Right lobe of liver (tissue), 6 donors: ENCODE measurements around the gene HKDC1. TPM values are rescaled to one million over a fixed set of nuclear protein-coding genes. Genes with fewer than 3 reads are reported as not detected.

Experiments used
- ATAC-seq, 4 donors: fragments of 200-7000 bp; cut with Tn5 transposase; one replicate each; pipeline ENCODE4 v1.9.1; 2020; ENCODE audit warnings: mild to moderate bottlenecking in 4 of 4, moderate library complexity in 4 of 4
- DNase-seq, 3 donors: peaks; one replicate each; pipeline ENCODE4 v3.0.0-alpha.2; 2020
- H3K27ac ChIP-seq, 3 donors: fragments of 200-600 bp; one replicate each; pipeline ENCODE4 v1.8.0; 2022
- H3K27me3 ChIP-seq, 2 donors: fragments of 200-600 bp; one replicate each; pipeline ENCODE4 v1.8.0; 2022
- H3K36me3 ChIP-seq, 4 donors: fragments of 200-600 bp; sonication (generic) in 1 of 4; one replicate each; pipeline versions ENCODE4 v1.5.1 to v1.8.0; 2017 to 2022; ENCODE audit warnings: control low read depth in 1 of 4
- H3K4me1 ChIP-seq, 4 donors: fragments of 200-600 bp; sonication (generic) in 1 of 4; one replicate each; pipeline versions ENCODE4 v1.5.1 to v1.8.0; 2017 to 2022; ENCODE audit warnings: control low read depth in 1 of 4
- H3K4me3 ChIP-seq, 3 donors: fragments of 200-600 bp; one replicate each; pipeline ENCODE4 v1.8.0; 2022
- H3K9me3 ChIP-seq, 4 donors: fragments of 200-600 bp; sonication (generic) in 1 of 4; one replicate each; pipeline versions ENCODE4 v1.5.1 to v1.8.0; 2017 to 2022; ENCODE audit warnings: control low read depth in 1 of 4
- CTCF ChIP-seq, 4 donors: fragments of 200-600 bp in 3 of 4; fragments of 450-650 bp in 1 of 4; IDR thresholded peaks; one replicate each; pipeline versions ENCODE4 v1.5.1 to v1.8.0; 2016 to 2022; ENCODE audit warnings: antibody characterized with exemption in 4 of 4, mild to moderate bottlenecking in 2 of 4
- POLR2A ChIP-seq: fragments of 450-650 bp; IDR thresholded peaks from one replicate; pipeline ENCODE4 v1.6.1; 2017; ENCODE audit warnings: antibody characterized with exemption, mild to moderate bottlenecking
- WGBS: methylation state at CpG from one replicate; pipeline ENCODE4 v1.1.6; 2018; ENCODE audit warnings: low coverage, low lambda C conversion rate; ENCODE audit not compliant: insufficient coverage; ENCODE audit errors: missing lambda C conversion rate; 5-methylcytosine and 5-hydroxymethylcytosine counted together
- intact Hi-C, 2 donors: fragments of 100-400 bp; cut with DNase I; formaldehyde crosslinking; loops; one replicate each; pipeline versions ENCODE4 v1.11.2 to v1.14.1; 2022
- total RNA-seq, 6 experiments: library from RNA; depleted of rRNA in 2 of 6; stranded (reverse); fragments of >200 nt in 2 of 6; fragmentation: NEBNext Ultra II Directional in 3 of 6; extraction: Animal tissue kit (Norgen Biotek cat#: 25700) in 3 of 6; gene quantifications; one replicate each; pipeline versions ENCODE4 v1.1.0 to v1.2.4, GENCODE V29; 2016 to 2023
- donor health status: DM: no; HTN: yes; CAD: no.
- donor health status: DM: no; HTN: no; CAD: no.
- donor health status: DM: no; HTN: no; CAD: no.
- donor health status: DM: no; HTN: yes; CAD: no.
- donor health status: DM: no; HTN: yes; CAD: no.

The HKDC1 gene
- total RNA-seq, 6 experiments from 2014 or later, result 0.24 to 44.5 (median 20.1) TPM

- 84% methylated on average over 12 of the region's 14 CpGs for WGBS
- Histone ChIP-seq H3K36me3 (no peaks in the 10 kb centered on the region), H3K9me3 (no peaks in the 10 kb centered on the region), H3K27ac (no peak overlapping the region), H3K4me1 (no peaks in the 10 kb centered on the region), H3K4me3 (no peak overlapping the region), H3K27me3 (no peaks in the 10 kb centered on the region)
- DNase-seq (no peak), ATAC-seq (no peak)
- intact Hi-C loops, result no loop called here
- TF ChIP-seq CTCF (IDR thresholded peaks at IDR 0.05), result no peak
- TF ChIP-seq POLR2A, result no peak
These were observed 48.8 kb downstream of the HKDC1 start for GRCh38 chr10:69268761-69269416.

- DNase-seq (no peak), ATAC-seq (no peak)
- Histone ChIP-seq H3K4me1 (no peaks in the 10 kb centered on the region), H3K4me3 (no peak overlapping the region), H3K27me3 (no peaks in the 10 kb centered on the region), H3K9me3 (no peaks in the 10 kb centered on the region), H3K36me3 (no peaks in the 10 kb centered on the region), H3K27ac (no peak overlapping the region)
- intact Hi-C loops, result no loop called here
- TF ChIP-seq POLR2A, result no peak
- no peak for TF ChIP-seq CTCF (IDR thresholded peaks at IDR 0.05)
- 67% methylated on average over 1 of the region's 2 CpGs for WGBS
These were observed 49.6 kb downstream of the HKDC1 start for GRCh38 chr10:69269761-69270160.

GRCh38 chr10:69270990-69271389 is 50.9 kb downstream of the HKDC1 start:
- WGBS, result 56% methylated on average over 3 of the region's 3 CpGs
- H3K4me3 ChIP-seq, result no peak overlapping the region
- H3K4me1 ChIP-seq, result no peaks in the 10 kb centered on the region
- H3K9me3 ChIP-seq, result no peaks in the 10 kb centered on the region
- no peak overlapping the region for H3K27ac ChIP-seq
- DNase-seq, result no peak
- no peaks in the 10 kb centered on the region for H3K27me3 ChIP-seq
- H3K36me3 ChIP-seq, result no peaks in the 10 kb centered on the region
- intact Hi-C loops, result no loop called here
- peak in 3 of 4 donors; percentile 36 to 66 (median 49) for ATAC-seq
- TF ChIP-seq POLR2A (no peak), CTCF (IDR thresholded peaks at IDR 0.05) (no peak)

- Histone ChIP-seq H3K4me1 (no peaks in the 10 kb centered on the region), H3K27ac (no peak overlapping the region), H3K9me3 (no peaks in the 10 kb centered on the region), H3K27me3 (no peaks in the 10 kb centered on the region), H3K36me3 (no peaks in the 10 kb centered on the region), H3K4me3 (no peak overlapping the region)
- 53% methylated on average over 1 of the region's 1 CpG for WGBS
- intact Hi-C loops, result no loop called here
- TF ChIP-seq POLR2A, result no peak
- ATAC-seq (no peak), DNase-seq (no peak)
These were observed 52.5 kb downstream of the HKDC1 start for GRCh38 chr10:69272624-69273023.

GRCh38 chr10:69275444-69275843 is 55.3 kb downstream of the HKDC1 start:
- Histone ChIP-seq H3K4me3 (no peak overlapping the region), H3K27me3 (no peaks in the 10 kb centered on the region), H3K9me3 (no peaks in the 10 kb centered on the region), H3K4me1 (no peaks in the 10 kb centered on the region), H3K27ac (no peak overlapping the region), H3K36me3 (no peaks in the 10 kb centered on the region)
- 90% methylated on average over 1 of the region's 1 CpG for WGBS
- intact Hi-C loops, result no loop called here
- ATAC-seq (no peak), DNase-seq (no peak)
- no peak for TF ChIP-seq CTCF (IDR thresholded peaks at IDR 0.05)
- TF ChIP-seq POLR2A, result no peak
